GM12873 (cell line): ENCODE results near the gene PRDM11.
A peak's percentile ranks its signal among the peaks of the same experiment; 100 is the strongest.

ENCODE experiments used
- TF ChIP-seq, protein P1 (sequence below): IDR thresholded peaks from 2 replicates; pipeline ENCODE4 v1.5.1; 2012; ENCODE audit warnings: low read depth, mild to moderate bottlenecking, moderate library complexity, low read length, control low read depth; ENCODE audit not compliant: insufficient read depth; ENCODE audit errors: missing control alignments

The PRDM11 gene

DNA sequence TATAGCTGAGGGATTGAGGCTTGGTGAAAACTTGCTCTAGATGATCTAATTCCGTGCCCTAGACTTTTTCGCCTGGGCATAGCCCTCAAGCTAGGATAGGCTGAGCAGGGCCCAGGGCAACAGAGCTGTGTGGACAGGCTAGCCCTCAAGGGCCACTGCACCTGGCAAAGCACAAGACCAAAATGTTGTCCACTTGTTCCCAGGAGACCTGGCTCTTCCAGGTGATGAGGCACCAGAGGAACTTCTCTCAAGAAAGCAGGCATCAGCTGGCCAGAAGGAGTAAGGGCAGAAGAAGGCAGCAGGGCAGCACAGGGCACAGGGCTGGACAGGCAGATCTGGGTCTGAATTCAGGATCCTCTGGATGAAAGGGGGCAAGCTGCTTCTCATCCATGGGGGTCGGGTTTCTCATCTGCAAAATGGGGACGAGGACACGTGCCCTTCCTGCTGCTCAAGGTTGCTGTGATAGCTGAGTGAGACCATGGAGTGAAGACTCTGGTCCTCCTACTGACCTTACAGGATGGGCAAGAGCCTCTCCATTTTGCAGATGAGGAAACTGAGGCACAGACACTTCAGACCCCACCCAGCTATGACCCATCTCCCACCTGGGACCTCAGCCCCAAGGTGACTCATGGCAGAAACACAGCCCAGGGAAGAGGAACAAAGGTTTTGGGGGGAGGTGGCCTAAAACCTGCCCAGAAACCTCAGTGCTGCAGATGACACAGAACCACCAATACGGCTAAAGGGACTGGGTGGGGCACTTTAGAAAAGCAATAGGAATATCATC lies 42.2 kb upstream of the PRDM11 start:
- TF ChIP-seq, protein P1, sequence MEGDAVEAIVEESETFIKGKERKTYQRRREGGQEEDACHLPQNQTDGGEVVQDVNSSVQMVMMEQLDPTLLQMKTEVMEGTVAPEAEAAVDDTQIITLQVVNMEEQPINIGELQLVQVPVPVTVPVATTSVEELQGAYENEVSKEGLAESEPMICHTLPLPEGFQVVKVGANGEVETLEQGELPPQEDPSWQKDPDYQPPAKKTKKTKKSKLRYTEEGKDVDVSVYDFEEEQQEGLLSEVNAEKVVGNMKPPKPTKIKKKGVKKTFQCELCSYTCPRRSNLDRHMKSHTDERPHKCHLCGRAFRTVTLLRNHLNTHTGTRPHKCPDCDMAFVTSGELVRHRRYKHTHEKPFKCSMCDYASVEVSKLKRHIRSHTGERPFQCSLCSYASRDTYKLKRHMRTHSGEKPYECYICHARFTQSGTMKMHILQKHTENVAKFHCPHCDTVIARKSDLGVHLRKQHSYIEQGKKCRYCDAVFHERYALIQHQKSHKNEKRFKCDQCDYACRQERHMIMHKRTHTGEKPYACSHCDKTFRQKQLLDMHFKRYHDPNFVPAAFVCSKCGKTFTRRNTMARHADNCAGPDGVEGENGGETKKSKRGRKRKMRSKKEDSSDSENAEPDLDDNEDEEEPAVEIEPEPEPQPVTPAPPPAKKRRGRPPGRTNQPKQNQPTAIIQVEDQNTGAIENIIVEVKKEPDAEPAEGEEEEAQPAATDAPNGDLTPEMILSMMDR, result no peak

DNA sequence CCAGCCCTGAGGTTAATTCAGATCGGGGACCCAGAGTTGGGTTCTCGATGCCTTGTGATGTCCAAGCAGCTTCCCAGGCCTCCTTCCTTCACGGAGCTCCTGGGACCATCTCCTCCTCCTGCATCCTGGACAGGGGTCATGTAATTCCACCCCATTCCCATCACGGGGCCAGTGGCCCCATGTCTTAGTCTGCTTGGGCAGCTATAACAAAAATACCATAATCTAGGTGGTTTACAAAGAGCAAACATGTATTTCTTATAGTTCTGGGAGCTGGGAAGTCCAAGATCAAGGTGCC lies 41.7 kb upstream of the PRDM11 start:
- TF ChIP-seq, protein P1, result no peak

DNA sequence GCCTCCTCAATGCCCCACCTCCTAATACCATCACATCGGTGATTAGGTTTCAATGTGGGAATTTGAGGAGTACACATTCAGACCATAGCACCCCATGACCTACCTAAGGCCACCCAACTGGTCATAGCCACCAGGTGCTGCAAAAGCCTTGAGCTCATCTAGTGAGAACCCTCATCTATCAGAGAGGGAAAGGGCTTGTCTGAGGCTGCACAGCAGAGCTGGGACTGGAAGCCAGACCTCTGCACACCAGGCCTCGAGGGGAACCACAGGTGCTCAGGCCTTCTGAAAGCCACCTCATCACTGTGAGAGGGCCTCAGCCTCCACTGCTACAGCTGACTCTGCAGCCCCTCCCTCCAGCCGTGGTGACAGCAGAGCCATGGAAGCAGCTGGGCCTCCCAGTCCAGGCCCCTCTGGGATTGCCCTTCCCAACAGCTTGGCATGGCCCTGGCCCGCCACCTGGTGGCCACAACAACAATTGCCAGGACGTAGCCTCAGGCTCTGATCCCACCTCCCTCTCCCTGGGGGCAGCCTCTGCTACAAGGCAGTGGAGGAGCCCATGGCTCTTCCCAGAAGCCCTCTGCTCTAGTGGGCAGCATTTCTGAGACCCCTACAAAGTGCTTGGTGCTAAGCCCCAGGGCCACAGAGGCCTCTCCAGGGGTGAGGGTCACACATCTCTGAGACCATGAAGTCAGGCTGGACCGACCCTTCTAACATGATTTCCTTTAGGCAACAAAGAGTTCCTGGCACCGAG lies 41.0 kb upstream of the PRDM11 start:
- TF ChIP-seq, protein P1, result peak; percentile 93

DNA sequence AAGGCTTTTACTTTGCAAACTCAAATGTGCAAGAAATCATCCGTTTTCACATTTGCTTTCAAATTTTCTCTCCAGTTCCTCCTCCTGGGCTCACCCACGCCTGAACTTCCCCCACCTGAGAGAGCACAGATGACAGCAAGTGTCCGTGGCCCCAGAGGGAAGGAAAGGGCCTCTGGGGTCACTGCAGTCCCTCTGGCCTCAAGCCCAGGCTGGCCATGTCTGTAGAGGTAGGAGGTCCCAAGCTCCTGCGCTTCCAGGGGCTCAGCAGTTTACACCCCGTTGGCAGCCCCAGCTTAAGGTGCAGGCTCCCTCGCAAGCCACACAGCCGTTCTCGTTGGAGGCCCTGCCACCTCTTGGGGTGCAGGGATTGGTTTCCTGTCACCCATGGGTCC lies 40.5 kb upstream of the PRDM11 start:
- TF ChIP-seq, protein P1, result no peak

DNA sequence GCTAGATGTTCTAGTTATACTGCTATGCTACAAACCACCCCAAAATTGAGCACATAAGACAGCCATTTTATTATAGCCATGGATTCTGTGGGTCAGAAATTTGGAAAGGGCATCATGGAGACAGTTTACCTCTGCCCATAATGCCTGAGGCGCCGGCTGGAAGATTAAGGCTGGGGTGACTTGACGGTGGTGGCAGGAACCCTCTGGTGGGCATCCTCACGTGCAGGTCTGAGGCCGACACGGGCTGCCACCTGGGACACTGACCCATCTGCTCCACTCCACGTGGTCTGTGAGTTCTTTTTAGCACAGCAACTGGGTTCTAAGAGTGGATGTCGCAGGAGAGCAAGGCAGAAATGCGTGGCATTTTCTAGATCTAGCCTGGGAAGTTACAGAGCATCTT lies 40.0 kb upstream of the PRDM11 start:
- TF ChIP-seq, protein P1, result no peak

DNA sequence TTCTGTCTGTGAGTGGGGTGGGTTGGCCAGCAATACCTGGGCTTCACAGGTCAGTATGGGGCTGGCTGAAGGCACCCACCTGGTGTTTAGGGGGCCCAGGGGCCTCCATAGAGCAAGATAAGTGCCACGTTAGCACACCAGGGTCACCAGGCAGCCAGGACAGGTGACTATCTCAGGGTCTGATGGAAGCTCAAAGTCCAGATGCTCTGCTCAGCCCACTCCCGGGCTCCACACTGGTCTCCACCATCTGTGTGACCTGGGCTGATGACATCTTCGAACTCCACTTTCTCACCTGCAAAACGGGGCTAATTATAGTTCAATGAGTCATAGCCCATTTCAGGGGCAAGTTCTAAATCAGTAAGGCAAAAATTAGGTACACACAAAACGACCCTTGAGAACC lies 39.4 kb upstream of the PRDM11 start:
- TF ChIP-seq, protein P1, result no peak

- TF ChIP-seq, protein P1, result no peak
Observed at GRCh38 chr11:45108070-45109064, 38.1 kb upstream of the PRDM11 start.
